GM13976 (cell line): ENCODE data around the gene HS6ST2.

Source experiments
- DNase-seq: peaks from one replicate; pipeline ENCODE4 v3.0.0; 2012; ENCODE audit warnings: low spot score
- CTCF ChIP-seq: IDR thresholded peaks from 2 replicates; pipeline ENCODE4 v1.5.1; 2012; ENCODE audit warnings: borderline replicate concordance, mild to moderate bottlenecking; ENCODE audit not compliant: insufficient read depth; ENCODE audit errors: extremely low read depth, missing control alignments, control extremely low read depth
- in situ Hi-C: fragments of 300-500 bp; cut with MboI; formaldehyde crosslinking; loops from one replicate; pipeline ENCODE4 v1.12.0; 2022; ENCODE audit warnings: low sequenced_read_pairs, mixed read lengths, inconsistent platforms; ENCODE audit not compliant: unreplicated experiment

The HS6ST2 gene

DNA sequence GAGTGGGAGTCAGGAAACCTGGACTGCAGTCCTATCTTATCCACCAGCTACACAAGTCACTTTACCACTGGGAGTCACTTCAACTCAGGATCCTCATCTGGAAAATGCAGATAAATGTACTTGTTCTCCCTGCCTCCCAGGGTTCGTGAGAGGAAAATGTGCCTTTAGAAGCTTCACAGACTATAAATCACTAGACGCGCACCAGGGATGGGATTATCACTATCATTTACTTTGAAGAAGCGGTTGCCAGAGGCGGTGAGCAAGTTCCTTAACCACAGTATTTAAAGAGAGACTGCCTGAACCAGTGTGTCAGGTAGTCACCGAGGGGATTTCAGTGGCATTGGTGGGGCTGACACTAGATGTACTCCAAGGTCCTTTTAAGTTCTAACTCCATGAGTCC lies 219.5 kb downstream of the HS6ST2 start:
- in situ Hi-C loops, result no loop called here
- DNase-seq, result no peak
- no peak for TF ChIP-seq CTCF

GRCh38 chrX:132737743-132738142 lies 220.7 kb downstream of the HS6ST2 start:
- no peak for DNase-seq
- TF ChIP-seq CTCF, result no peak
- in situ Hi-C loops, result no loop called here

GRCh38 chrX:132732236-132732635 lies 226.2 kb downstream of the HS6ST2 start:
- no peak for TF ChIP-seq CTCF
- no peak for DNase-seq
- in situ Hi-C loops, result no loop called here

DNA sequence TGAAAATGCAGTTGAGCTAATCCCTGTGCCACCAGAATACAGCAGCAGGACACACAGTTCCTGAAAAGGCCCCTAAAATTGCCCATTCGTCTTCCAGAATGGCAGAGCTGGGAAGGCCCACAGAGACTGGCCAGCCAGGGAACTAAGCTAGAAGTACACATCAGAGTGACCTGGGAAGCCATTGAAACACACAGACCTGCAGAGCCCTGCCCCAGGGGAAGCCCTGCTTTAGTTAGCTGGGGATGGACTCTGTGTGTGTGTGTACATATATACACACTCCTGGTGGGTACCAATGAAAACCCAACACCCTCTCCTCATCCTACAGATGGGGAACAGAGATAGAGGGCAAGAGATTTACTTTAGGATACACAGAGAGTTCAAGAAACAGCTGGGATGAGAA lies 227.7 kb downstream of the HS6ST2 start:
- TF ChIP-seq CTCF, result no peak
- no peak for DNase-seq
- in situ Hi-C loops, result no loop called here

DNA sequence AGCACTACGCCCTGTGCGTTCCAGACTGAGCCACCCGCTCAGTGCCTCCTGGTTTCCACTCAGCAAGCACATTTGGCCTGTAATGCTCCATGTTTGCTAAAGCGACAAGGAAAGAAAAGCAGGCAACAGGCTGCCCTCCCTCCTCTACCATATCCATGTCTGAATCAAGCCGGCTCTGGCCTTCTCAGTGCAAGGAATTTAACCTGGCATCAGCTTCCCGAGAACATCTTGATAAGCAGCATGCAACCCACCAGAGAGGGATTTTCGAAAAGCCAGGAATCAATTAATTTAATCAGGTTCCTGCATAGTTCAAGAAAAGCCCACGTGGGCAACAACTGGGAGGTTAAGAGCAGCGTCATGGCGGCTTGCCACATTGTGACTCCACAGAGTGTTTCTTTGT lies 228.2 kb downstream of the HS6ST2 start:
- no peak for TF ChIP-seq CTCF
- in situ Hi-C loops, result no loop called here
- no peak for DNase-seq

DNA sequence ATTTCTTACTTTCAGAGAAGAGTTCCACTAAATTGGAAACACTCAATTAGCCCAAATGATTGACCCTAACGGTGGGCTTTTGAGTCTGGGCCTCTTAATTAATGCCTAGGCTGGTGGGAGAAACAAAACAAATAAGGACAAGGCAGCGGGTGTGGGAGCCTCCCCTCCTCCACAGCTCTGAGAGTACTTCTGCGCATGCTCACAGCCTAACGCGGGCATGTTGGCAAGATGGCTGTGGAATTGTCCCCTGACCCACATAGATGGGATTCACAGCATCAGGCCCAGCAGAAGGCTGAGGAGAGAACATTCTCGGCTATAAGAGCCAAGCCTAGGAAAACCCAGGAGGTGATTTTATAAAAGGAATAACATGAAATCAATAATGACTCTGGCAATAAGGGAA lies 230.1 kb downstream of the HS6ST2 start:
- TF ChIP-seq CTCF, result no peak
- no peak for DNase-seq
- in situ Hi-C loops, result no loop called here

DNA sequence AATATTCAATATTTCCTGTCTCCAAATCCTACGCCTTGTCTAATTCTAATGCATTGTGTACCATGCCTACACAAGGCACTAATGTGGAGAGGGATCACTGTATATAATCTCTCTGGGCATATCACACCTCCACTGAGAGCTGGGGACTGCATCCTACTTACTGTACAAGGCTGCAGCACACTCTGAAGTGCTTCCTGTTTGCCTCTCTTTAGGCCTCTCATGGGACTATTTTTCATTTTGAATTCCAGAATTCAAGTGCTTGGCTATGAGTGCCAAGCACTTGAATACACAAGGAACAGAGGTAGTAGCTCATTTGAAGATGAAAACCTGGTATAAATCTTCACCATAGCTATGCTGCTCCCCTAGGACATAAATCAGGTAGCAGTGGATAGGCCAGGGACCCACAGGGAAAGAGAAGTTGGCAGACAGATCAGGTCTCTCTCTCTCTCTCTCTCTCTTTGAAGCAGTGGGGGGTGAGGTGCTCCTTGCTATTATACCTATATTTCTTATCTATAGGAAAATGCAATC lies 239.9 kb downstream of the HS6ST2 start:
- no peak for DNase-seq
- TF ChIP-seq CTCF, result no peak
- in situ Hi-C loops, result no loop called here
